ENCODE results near the gene IQCN. TPM values are rescaled to one million over a fixed set of nuclear protein-coding genes. Genes with fewer than 3 reads are reported as not detected.

IQCN gene
- total RNA-seq, 4 donors from 2014 or later: 0.20 to 0.61 (median 0.39) TPM

DNA sequence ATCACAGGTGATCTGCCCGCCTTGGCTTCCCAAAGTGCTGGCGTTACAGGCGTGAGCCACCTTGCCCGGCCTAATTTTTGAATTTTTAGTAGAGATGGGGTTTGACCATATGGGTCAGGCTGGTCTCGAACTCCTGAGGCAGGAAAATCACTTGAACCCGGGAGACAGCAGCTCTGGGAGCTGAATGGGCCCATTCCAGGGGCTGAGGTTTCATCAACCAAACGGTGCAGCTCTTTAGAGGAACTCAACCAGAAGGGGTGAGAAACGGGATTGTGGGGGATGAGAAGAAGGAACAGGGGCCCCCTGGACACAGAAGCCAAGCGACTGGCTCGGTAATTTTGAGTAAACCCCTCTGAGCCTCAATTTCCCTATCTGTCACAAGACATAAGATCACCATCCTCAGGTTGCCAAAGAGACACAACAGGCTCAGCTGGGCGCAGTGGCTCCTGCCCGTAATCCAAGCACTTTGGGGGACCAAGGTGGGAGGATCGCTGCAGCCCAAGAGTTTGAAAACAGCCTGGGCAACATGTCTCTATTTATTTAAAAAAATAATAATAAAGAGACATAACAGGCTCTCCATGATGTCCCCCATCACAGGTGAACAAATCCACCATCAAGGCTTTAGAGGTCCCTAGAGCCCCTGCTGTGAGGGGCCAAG is 562 bp downstream of the IQCN start:
- peak overlapping the region; percentile 84 to 99 (median 92) for H3K27ac ChIP-seq
- TF ChIP-seq POLR2A (IDR thresholded peaks at IDR 0.05) (no peak), CTCF (IDR thresholded peaks at IDR 0.05 in 4 of 5, conservative IDR thresholded peaks at IDR 0.05 in 1 of 5) (no peak)
- intact Hi-C loops (cut with DNase I; ENCODE audit: low total_unique reads): loop anchor here (2.0 kb wide), 1 partner anchor 69 kb away; the partner anchor contains the start of gene RAB3A
- in situ Hi-C loops (cut with MboI; ENCODE audit: low sequenced_read_pairs in 4 of 4): loop anchor here in 2 of 4 donors (25.0 kb wide), 1 partner anchor 139 kb away; the partner anchor contains the start of gene SSBP4 (in 2 of the 2)
- H3K27me3 ChIP-seq: no peaks in the 10 kb centered on the region
- peaks cover 34 to 51% of the 10 kb centered on the region in 2 donors for H3K4me1 ChIP-seq
- no peaks in the 10 kb centered on the region for H3K9me3 ChIP-seq
- H3K36me3 ChIP-seq: peaks cover 0 to 4% of the 10 kb centered on the region in 2 donors
- DNase-seq (no peak), ATAC-seq (no peak)
- no peak overlapping the region for H3K4me3 ChIP-seq

DNA sequence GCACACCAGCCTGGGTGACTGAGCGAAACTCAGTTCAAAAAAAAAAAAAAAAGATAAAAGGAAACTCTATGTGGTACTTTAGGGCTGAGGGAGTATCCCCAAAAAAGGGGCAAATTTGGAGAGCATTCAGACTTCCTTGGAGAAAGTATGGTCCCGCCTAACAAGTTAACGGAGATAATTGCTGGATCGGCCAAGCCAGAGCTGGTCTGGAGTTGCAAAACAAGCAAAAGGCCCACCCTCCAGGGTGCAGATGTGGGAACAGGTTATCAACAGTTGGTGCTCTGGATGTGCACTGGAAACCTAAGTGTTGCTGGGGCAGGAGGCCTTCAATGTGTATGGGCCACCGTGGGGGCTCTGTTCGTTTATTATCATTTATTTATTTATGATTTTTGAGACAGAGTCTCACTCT is 2.8 kb downstream of the IQCN start:
- H3K4me3 ChIP-seq: no peak overlapping the region
- no peaks in the 10 kb centered on the region for H3K36me3 ChIP-seq
- TF ChIP-seq POLR2A (IDR thresholded peaks at IDR 0.05) (no peak), CTCF (IDR thresholded peaks at IDR 0.05 in 4 of 5, conservative IDR thresholded peaks at IDR 0.05 in 1 of 5) (no peak)
- DNase-seq: no peak
- in situ Hi-C loops (cut with MboI; ENCODE audit: low sequenced_read_pairs in 4 of 4): loop anchor here in 2 of 4 donors (25.0 kb wide), 1 partner anchor 141 kb away; the partner anchor contains the start of gene SSBP4 (in 2 of the 2)
- H3K27me3 ChIP-seq: no peaks in the 10 kb centered on the region
- peaks cover 26 to 32% of the 10 kb centered on the region in 2 donors for H3K4me1 ChIP-seq
- no peak for ATAC-seq
- no peak overlapping the region for H3K27ac ChIP-seq
- intact Hi-C loops (cut with DNase I; ENCODE audit: low total_unique reads): no loop called here
- no peaks in the 10 kb centered on the region for H3K9me3 ChIP-seq

- DNase-seq (no peak), ATAC-seq (no peak)
- TF ChIP-seq POLR2A (IDR thresholded peaks at IDR 0.05) (no peak), CTCF (IDR thresholded peaks at IDR 0.05 in 4 of 5, conservative IDR thresholded peaks at IDR 0.05 in 1 of 5) (no peak)
- Histone ChIP-seq H3K9me3 (no peaks in the 10 kb centered on the region), H3K4me1 (peaks cover 20 to 21% of the 10 kb centered on the region in 2 donors), H3K27ac (no peak overlapping the region), H3K36me3 (no peaks in the 10 kb centered on the region), H3K4me3 (no peak overlapping the region), H3K27me3 (no peaks in the 10 kb centered on the region)
- intact Hi-C loops (cut with DNase I; ENCODE audit: low total_unique reads) (no loop called here), in situ Hi-C loops (cut with MboI; ENCODE audit: low sequenced_read_pairs in 4 of 4) (loop anchor here in 2 of 4 donors (25.0 kb wide), 1 partner anchor 142 kb away; the partner anchor contains the start of gene SSBP4 (in 2 of the 2))
Measured at GRCh38 chr19:18270326-18270725, 3.9 kb downstream of the IQCN start.

DNA sequence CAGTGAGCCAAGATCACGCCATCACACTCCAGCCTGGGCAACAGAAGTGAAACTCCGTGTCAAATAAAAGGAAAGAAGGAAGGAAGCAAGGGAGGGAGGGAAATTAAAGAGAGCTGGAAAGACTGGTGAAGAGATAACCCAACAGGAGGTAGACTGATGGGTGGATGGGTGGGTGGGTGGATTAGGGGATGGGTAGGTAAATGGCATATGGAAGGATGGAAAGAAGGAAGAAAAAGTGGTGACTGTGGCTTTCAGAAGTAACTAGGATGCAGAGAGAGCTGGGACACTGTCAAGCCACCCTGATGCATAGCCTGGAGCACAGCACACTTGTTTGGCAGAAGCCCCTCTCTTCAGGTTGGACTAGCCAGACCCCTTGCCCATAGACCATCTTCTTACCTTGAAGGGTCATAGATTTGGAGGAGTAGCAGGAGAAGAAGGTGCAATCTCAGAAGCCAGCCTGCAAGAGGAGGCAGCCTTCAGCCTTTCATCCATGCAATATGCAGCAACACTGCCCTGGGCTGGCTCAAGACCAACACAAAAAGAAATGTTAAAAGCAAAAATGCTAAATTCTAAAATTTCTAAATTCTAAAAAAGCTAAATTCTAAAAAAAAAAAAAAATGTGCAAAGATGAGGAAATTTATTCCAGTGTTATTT is 5.1 kb downstream of the IQCN start:
- intact Hi-C loops (cut with DNase I; ENCODE audit: low total_unique reads) (no loop called here), in situ Hi-C loops (cut with MboI; ENCODE audit: low sequenced_read_pairs in 4 of 4) (loop anchor here in 2 of 4 donors (25.0 kb wide), 1 partner anchor 143 kb away; the partner anchor contains the start of gene SSBP4 (in 2 of the 2))
- Histone ChIP-seq H3K4me1 (peaks cover 9 to 10% of the 10 kb centered on the region in 2 donors), H3K9me3 (no peaks in the 10 kb centered on the region), H3K36me3 (no peaks in the 10 kb centered on the region), H3K4me3 (no peak overlapping the region), H3K27ac (no peak overlapping the region), H3K27me3 (no peaks in the 10 kb centered on the region)
- no peak for ATAC-seq
- no peak for DNase-seq
- TF ChIP-seq POLR2A (IDR thresholded peaks at IDR 0.05) (no peak), CTCF (IDR thresholded peaks at IDR 0.05 in 4 of 5, conservative IDR thresholded peaks at IDR 0.05 in 1 of 5) (no peak)

All from gastrocnemius medialis (tissue), 4 donors.